HEK293 (cell line): Measurements from ENCODE around the gene CASP14.

Experiments
- CTCF ChIA-PET: fragments of 350-600 bp; formaldehyde crosslinking; extraction: SDS; loops from one replicate; lab custom pipeline; 2021; ENCODE audit warnings: antibody characterized with exemption; lab: Yijun Ruan, JAX
- POLR2A ChIA-PET: fragments of 300-600 bp; formaldehyde crosslinking; extraction: SDS; loops from one replicate; lab custom pipeline; 2020; ENCODE audit warnings: antibody characterized with exemption, inconsistent platforms; lab: Yijun Ruan, JAX
- H3K27ac ChIP-seq: fragments of 200-500 bp; sonication (Bioruptor generic); 2 replicates; pipeline ENCODE4 v1.5.1; 2014; ENCODE audit warnings: low read depth, low read length, control low read depth, inconsistent platforms; ENCODE audit errors: extremely low read depth
- H3K36me3 ChIP-seq, 2 experiments: fragments of 200-500 bp in 1 of 2; sonication (Bioruptor generic) in 1 of 2; 1 replicate in 1 of 2; 2 replicates in 1 of 2; pipeline ENCODE4 v1.5.1; 2014 to 2017; ENCODE audit warnings: inconsistent platforms in 2 of 2, low read length in 2 of 2; ENCODE audit not compliant: control insufficient read depth in 2 of 2, insufficient read depth in 1 of 2
- H3K4me1 ChIP-seq: fragments of 200-500 bp; sonication (Bioruptor generic); 2 replicates; pipeline ENCODE4 v1.5.1; 2014; ENCODE audit warnings: mild to moderate bottlenecking, low read length, inconsistent platforms; ENCODE audit not compliant: control insufficient read depth, insufficient read depth
- H3K4me3 ChIP-seq: 2 replicates; pipeline ENCODE4 v1.5.1; 2011; ENCODE audit warnings: low read depth, mild to moderate bottlenecking, control low read depth, low read length, moderate library complexity
- H3K9me3 ChIP-seq: fragments of 200-500 bp; sonication (Bioruptor generic); 2 replicates; pipeline ENCODE4 v1.5.1; 2014; ENCODE audit warnings: low read depth, low read length, inconsistent platforms; ENCODE audit not compliant: control insufficient read depth, insufficient read depth
- ATF2 ChIP-seq: fragments of 450-650 bp; formaldehyde crosslinking; IDR thresholded peaks from 2 replicates; pipeline ENCODE4 v1.5.1; 2016; ENCODE audit warnings: missing biosample characterization, missing genetic modification characterization, low read depth
- BCL11A ChIP-seq: fragments of 450-650 bp; formaldehyde crosslinking; IDR thresholded peaks from 2 replicates; pipeline ENCODE4 v1.5.1; 2016; ENCODE audit warnings: low read depth, missing biosample characterization, missing genetic modification characterization
- KLF1 ChIP-seq: fragments of 450-650 bp; formaldehyde crosslinking; IDR thresholded peaks from 2 replicates; pipeline ENCODE4 v1.5.1; 2016; ENCODE audit warnings: missing biosample characterization, missing genetic modification characterization
- KLF17 ChIP-seq: fragments of 450-650 bp; formaldehyde crosslinking; IDR thresholded peaks from 2 replicates; pipeline ENCODE4 v1.5.1; 2016; ENCODE audit warnings: missing biosample characterization, missing genetic modification characterization
- KLF7 ChIP-seq: fragments of 450-650 bp; formaldehyde crosslinking; IDR thresholded peaks from 2 replicates; pipeline ENCODE4 v1.5.1; 2016; ENCODE audit warnings: missing biosample characterization, missing genetic modification characterization, borderline replicate concordance
- OSR2 ChIP-seq: fragments of 450-650 bp; formaldehyde crosslinking; IDR thresholded peaks from 2 replicates; pipeline ENCODE4 v1.5.1; 2016; ENCODE audit warnings: missing biosample characterization, missing genetic modification characterization
- ZFP41 ChIP-seq: fragments of 450-650 bp; formaldehyde crosslinking; IDR thresholded peaks from 2 replicates; pipeline ENCODE4 v1.5.1; 2016; ENCODE audit warnings: missing biosample characterization, missing genetic modification characterization, borderline replicate concordance
- ZNF121 ChIP-seq: fragments of 450-650 bp; formaldehyde crosslinking; IDR thresholded peaks from 2 replicates; pipeline ENCODE4 v1.5.1; 2016; ENCODE audit warnings: missing biosample characterization, missing genetic modification characterization
- ZNF140 ChIP-seq: fragments of 450-650 bp; formaldehyde crosslinking; IDR thresholded peaks from 2 replicates; pipeline ENCODE4 v1.5.1; 2016; ENCODE audit warnings: missing biosample characterization, missing genetic modification characterization
- ZNF211 ChIP-seq: fragments of 450-650 bp; formaldehyde crosslinking; IDR thresholded peaks from 2 replicates; pipeline ENCODE4 v1.5.1; 2016; ENCODE audit warnings: low read depth, missing biosample characterization, missing genetic modification characterization
- ZNF223 ChIP-seq: fragments of 450-650 bp; formaldehyde crosslinking; IDR thresholded peaks from 2 replicates; pipeline ENCODE4 v1.5.1; 2016; ENCODE audit warnings: missing biosample characterization, missing genetic modification characterization
- ZNF23 ChIP-seq: fragments of 450-650 bp; formaldehyde crosslinking; IDR thresholded peaks from 2 replicates; pipeline ENCODE4 v1.5.1; 2016; ENCODE audit warnings: missing biosample characterization, missing genetic modification characterization, borderline replicate concordance
- ZNF266 ChIP-seq: fragments of 450-650 bp; formaldehyde crosslinking; IDR thresholded peaks from 2 replicates; pipeline ENCODE4 v1.5.1; 2016; ENCODE audit warnings: missing biosample characterization, missing genetic modification characterization, low read depth
- ZNF292 ChIP-seq: fragments of 450-650 bp; formaldehyde crosslinking; IDR thresholded peaks from 2 replicates; pipeline ENCODE4 v1.5.1; 2016; ENCODE audit warnings: low read depth, missing biosample characterization, missing genetic modification characterization, borderline replicate concordance
- ZNF426 ChIP-seq: fragments of 450-650 bp; formaldehyde crosslinking; IDR thresholded peaks from 2 replicates; pipeline ENCODE4 v1.5.1; 2017; ENCODE audit warnings: missing biosample characterization, missing genetic modification characterization, mild to moderate bottlenecking, inconsistent platforms, moderate library complexity
- ZNF521 ChIP-seq: fragments of 450-650 bp; formaldehyde crosslinking; IDR thresholded peaks from 2 replicates; pipeline ENCODE4 v1.5.1; 2017; ENCODE audit warnings: missing biosample characterization, mild to moderate bottlenecking, missing genetic modification characterization
- ZNF529 ChIP-seq: fragments of 450-650 bp; formaldehyde crosslinking; IDR thresholded peaks from 2 replicates; pipeline ENCODE4 v1.5.1; 2017; ENCODE audit warnings: missing genetic modification characterization, missing biosample characterization; ENCODE audit not compliant: insufficient replicate concordance
- ZNF530 ChIP-seq: fragments of 450-650 bp; formaldehyde crosslinking; IDR thresholded peaks from 2 replicates; pipeline ENCODE4 v1.5.1; 2016; ENCODE audit warnings: low read depth, missing biosample characterization, missing genetic modification characterization
- ZNF555 ChIP-seq: fragments of 450-650 bp; formaldehyde crosslinking; conservative IDR thresholded peaks from 2 replicates; pipeline ENCODE4 v1.5.1; 2017; ENCODE audit warnings: missing biosample characterization, mild to moderate bottlenecking, missing genetic modification characterization, inconsistent platforms
- ZNF600 ChIP-seq: fragments of 450-650 bp; formaldehyde crosslinking; IDR thresholded peaks from 2 replicates; pipeline ENCODE4 v1.5.1; 2016; ENCODE audit warnings: missing biosample characterization, missing genetic modification characterization
- ZNF624 ChIP-seq: fragments of 450-650 bp; formaldehyde crosslinking; IDR thresholded peaks from 2 replicates; pipeline ENCODE4 v1.5.1; 2017; ENCODE audit warnings: missing biosample characterization, missing genetic modification characterization
- ZNF626 ChIP-seq: fragments of 450-650 bp; sonication (Bioruptor Pico); formaldehyde crosslinking; IDR thresholded peaks from 2 replicates; pipeline ENCODE4 v1.5.1; 2018; ENCODE audit warnings: missing biosample characterization, missing genetic modification characterization, inconsistent platforms
- ZNF670 ChIP-seq: fragments of 450-650 bp; formaldehyde crosslinking; IDR thresholded peaks from 2 replicates; pipeline ENCODE4 v1.5.1; 2016; ENCODE audit warnings: missing biosample characterization, missing genetic modification characterization, low read depth
- ZNF677 ChIP-seq: fragments of 450-650 bp; IDR thresholded peaks from 2 replicates; pipeline ENCODE4 v1.5.0; 2018; ENCODE audit warnings: missing biosample characterization, mild to moderate bottlenecking, missing genetic modification characterization, moderate library complexity
- ZNF76 ChIP-seq: fragments of 450-650 bp; formaldehyde crosslinking; IDR thresholded peaks from 2 replicates; pipeline ENCODE4; 2016; ENCODE audit warnings: low read depth, missing biosample characterization, missing genetic modification characterization, borderline replicate concordance
- ZSCAN16 ChIP-seq: fragments of 450-650 bp; formaldehyde crosslinking; IDR thresholded peaks from 2 replicates; pipeline ENCODE4 v1.5.1; 2016; ENCODE audit warnings: missing biosample characterization, missing genetic modification characterization
- TF ChIP-seq, protein P1 (sequence below): fragments of 450-650 bp; formaldehyde crosslinking; IDR thresholded peaks from 2 replicates; pipeline ENCODE4 v1.5.1; 2016; ENCODE audit warnings: missing biosample characterization, missing genetic modification characterization
- TF ChIP-seq, protein P2 (sequence below): fragments of 450-650 bp; formaldehyde crosslinking; IDR thresholded peaks from 2 replicates; pipeline ENCODE4 v1.5.1; 2016; ENCODE audit warnings: missing biosample characterization, missing genetic modification characterization
- TF ChIP-seq, protein P3 (sequence below): fragments of 450-650 bp; formaldehyde crosslinking; IDR thresholded peaks from 2 replicates; pipeline ENCODE4 v1.5.1; 2016; ENCODE audit warnings: missing biosample characterization, missing genetic modification characterization

CASP14 gene

DNA sequence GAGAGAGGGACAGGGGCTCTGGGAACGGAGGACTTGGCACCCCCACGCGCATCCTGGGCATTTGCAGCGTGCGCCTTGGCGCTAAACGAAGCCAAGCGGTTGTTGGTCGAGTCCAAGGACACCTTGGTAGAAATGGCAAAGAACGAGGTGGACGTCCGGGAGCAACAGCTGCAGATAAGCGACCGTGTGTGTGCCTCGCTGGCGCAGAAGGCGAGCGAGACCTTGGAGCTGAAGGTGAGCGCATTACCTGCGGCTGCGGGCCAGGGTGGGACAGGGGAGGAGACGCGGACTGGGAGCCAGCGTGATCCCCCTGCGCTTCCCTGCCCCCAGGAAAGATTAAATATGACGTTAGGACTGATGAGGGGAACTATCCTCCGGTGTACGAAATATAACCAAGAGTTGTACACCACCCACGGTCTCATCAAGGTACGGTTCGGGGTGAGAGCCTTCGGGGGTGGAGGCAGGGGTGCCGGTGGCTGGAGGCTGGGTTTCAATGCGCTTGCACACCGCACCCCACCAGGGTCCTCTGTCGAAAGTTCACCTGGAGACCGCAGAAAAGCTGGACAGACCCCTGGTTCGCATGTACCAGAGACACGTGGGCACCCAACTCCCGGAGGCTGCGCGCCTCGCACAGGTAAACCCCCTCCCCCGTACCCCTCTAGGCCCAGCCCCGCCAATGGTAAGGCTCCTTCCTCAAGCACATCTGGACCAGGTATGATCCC, 27.8 kb upstream of the CASP14 start:
- H3K9me3 ChIP-seq = no peaks in the 10 kb centered on the region
- ChIA-PET CTCF (no interaction called here), POLR2A (no interaction called here)
- no peak for TF ChIP-seq ZNF677 (tag by site-specific recombination)
- TF ChIP-seq ZNF140 (tag by site-specific recombination) = no peak
- TF ChIP-seq ZSCAN16 (tag by site-specific recombination) = no peak
- no peak for TF ChIP-seq KLF1 (tag by site-specific recombination)
- no peak for TF ChIP-seq ATF2 (tag by site-specific recombination)
- no peak for TF ChIP-seq ZNF426 (tag by site-specific recombination)
- TF ChIP-seq, protein P1, sequence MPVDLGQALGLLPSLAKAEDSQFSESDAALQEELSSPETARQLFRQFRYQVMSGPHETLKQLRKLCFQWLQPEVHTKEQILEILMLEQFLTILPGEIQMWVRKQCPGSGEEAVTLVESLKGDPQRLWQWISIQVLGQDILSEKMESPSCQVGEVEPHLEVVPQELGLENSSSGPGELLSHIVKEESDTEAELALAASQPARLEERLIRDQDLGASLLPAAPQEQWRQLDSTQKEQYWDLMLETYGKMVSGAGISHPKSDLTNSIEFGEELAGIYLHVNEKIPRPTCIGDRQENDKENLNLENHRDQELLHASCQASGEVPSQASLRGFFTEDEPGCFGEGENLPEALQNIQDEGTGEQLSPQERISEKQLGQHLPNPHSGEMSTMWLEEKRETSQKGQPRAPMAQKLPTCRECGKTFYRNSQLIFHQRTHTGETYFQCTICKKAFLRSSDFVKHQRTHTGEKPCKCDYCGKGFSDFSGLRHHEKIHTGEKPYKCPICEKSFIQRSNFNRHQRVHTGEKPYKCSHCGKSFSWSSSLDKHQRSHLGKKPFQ (tag by site-specific recombination) = no peak
- TF ChIP-seq OSR2 (tag by site-specific recombination) = no peak
- no peak for TF ChIP-seq ZNF529 (tag by site-specific recombination)
- no peak for TF ChIP-seq ZNF521 (tag by site-specific recombination)
- TF ChIP-seq ZFP41 (tag by site-specific recombination) = no peak
- TF ChIP-seq ZNF211 (tag by site-specific recombination) = no peak
- TF ChIP-seq ZNF266 (tag by site-specific recombination) = no peak
- no peak for TF ChIP-seq BCL11A (tag by site-specific recombination)
- TF ChIP-seq KLF7 (tag by site-specific recombination) = no peak
- TF ChIP-seq, all 188 proteins: peak for 0
- no peak overlapping the region for H3K27ac ChIP-seq
- no peaks in the 10 kb centered on the region for H3K4me1 ChIP-seq
- H3K4me3 ChIP-seq = no peak overlapping the region
- H3K36me3 ChIP-seq = no peaks in the 10 kb centered on the region

DNA sequence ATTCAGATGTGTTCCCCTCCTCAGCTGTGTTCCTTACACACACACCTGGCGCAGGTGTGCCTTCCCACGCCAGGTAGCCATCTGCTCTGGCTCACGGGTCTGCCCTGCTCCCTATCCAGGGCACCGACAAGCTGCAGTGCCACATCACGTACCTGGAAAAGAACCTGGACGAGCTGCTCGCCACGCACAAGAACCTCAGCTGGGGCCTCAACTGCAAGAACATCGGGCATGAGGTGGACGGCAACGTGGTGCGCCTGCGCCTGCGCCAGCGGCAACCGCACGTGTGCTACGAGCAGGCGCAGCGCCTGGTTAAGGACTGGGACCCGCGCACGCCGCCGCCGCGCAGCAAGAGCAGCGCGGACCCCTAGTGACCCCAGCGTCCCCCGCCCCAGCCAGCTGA, 26.5 kb upstream of the CASP14 start:
- no peak overlapping the region for H3K27ac ChIP-seq
- CTCF ChIA-PET = no interaction called here
- H3K4me1 ChIP-seq = no peaks in the 10 kb centered on the region
- H3K9me3 ChIP-seq = no peaks in the 10 kb centered on the region
- no peak overlapping the region for H3K4me3 ChIP-seq
- no peaks in the 10 kb centered on the region for H3K36me3 ChIP-seq
- POLR2A ChIA-PET = no interaction called here
- no peak for TF ChIP-seq ZNF121 (tag by site-specific recombination)
- no peak for TF ChIP-seq ZNF76 (tag by site-specific recombination)
- TF ChIP-seq ZNF530 (tag by site-specific recombination) = no peak
- no peak for TF ChIP-seq ZNF23 (tag by site-specific recombination)
- no peak for TF ChIP-seq ZNF624 (tag by site-specific recombination)
- TF ChIP-seq, protein P2, sequence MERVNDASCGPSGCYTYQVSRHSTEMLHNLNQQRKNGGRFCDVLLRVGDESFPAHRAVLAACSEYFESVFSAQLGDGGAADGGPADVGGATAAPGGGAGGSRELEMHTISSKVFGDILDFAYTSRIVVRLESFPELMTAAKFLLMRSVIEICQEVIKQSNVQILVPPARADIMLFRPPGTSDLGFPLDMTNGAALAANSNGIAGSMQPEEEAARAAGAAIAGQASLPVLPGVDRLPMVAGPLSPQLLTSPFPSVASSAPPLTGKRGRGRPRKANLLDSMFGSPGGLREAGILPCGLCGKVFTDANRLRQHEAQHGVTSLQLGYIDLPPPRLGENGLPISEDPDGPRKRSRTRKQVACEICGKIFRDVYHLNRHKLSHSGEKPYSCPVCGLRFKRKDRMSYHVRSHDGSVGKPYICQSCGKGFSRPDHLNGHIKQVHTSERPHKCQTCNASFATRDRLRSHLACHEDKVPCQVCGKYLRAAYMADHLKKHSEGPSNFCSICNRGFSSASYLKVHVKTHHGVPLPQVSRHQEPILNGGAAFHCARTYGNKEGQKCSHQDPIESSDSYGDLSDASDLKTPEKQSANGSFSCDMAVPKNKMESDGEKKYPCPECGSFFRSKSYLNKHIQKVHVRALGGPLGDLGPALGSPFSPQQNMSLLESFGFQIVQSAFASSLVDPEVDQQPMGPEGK = no peak
- TF ChIP-seq ZNF223 (tag by site-specific recombination) = no peak
- TF ChIP-seq ZNF626 = no peak
- TF ChIP-seq ZNF670 = no peak
- TF ChIP-seq, protein P3, sequence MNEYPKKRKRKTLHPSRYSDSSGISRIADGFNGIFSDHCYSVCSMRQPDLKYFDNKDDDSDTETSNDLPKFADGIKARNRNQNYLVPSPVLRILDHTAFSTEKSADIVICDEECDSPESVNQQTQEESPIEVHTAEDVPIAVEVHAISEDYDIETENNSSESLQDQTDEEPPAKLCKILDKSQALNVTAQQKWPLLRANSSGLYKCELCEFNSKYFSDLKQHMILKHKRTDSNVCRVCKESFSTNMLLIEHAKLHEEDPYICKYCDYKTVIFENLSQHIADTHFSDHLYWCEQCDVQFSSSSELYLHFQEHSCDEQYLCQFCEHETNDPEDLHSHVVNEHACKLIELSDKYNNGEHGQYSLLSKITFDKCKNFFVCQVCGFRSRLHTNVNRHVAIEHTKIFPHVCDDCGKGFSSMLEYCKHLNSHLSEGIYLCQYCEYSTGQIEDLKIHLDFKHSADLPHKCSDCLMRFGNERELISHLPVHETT = no peak
- no peak for TF ChIP-seq ZNF600 (tag by site-specific recombination)
- TF ChIP-seq ZNF555 (tag by site-specific recombination) = no peak
- TF ChIP-seq KLF17 (tag by site-specific recombination) = no peak
- TF ChIP-seq ZNF292 (tag by site-specific recombination) = no peak
